RWPE1 (cell line): Measurements from ENCODE around the gene SRRM3.
A peak's percentile ranks its signal among the peaks of the same experiment; 100 is the strongest.
"Not testable (repeated sequence)": the region's sequence is repeated elsewhere in the genome, so short reads cannot be mapped to it uniquely, and the experiment has no call there.

Source experiments
- CTCF ChIA-PET: fragments of 350-600 bp; sonication (Branson Sonifier 250); formaldehyde crosslinking; extraction: SDS; loops from one replicate; lab custom pipeline; 2021; lab: Yijun Ruan, JAX
- POLR2A ChIA-PET: fragments of 400-600 bp; formaldehyde crosslinking; extraction: SDS; loops from one replicate; lab custom pipeline; 2020; ENCODE audit warnings: antibody characterized with exemption; ENCODE audit not compliant: low non-redundant PET; lab: Yijun Ruan, JAX
- DNase-seq: peaks from one replicate; pipeline ENCODE4 v3.0.0; 2012; ENCODE audit warnings: low spot score
- H3K27ac ChIP-seq: fragments of 450-650 bp; 2 replicates; pipeline ENCODE4 v1.5.1; 2017
- TF ChIP-seq, protein P1 (sequence below): fragments of 450-650 bp; conservative IDR thresholded peaks from 2 replicates; pipeline ENCODE4 v1.5.1; 2017; ENCODE audit warnings: low read depth, mild to moderate bottlenecking

Gene SRRM3

DNA sequence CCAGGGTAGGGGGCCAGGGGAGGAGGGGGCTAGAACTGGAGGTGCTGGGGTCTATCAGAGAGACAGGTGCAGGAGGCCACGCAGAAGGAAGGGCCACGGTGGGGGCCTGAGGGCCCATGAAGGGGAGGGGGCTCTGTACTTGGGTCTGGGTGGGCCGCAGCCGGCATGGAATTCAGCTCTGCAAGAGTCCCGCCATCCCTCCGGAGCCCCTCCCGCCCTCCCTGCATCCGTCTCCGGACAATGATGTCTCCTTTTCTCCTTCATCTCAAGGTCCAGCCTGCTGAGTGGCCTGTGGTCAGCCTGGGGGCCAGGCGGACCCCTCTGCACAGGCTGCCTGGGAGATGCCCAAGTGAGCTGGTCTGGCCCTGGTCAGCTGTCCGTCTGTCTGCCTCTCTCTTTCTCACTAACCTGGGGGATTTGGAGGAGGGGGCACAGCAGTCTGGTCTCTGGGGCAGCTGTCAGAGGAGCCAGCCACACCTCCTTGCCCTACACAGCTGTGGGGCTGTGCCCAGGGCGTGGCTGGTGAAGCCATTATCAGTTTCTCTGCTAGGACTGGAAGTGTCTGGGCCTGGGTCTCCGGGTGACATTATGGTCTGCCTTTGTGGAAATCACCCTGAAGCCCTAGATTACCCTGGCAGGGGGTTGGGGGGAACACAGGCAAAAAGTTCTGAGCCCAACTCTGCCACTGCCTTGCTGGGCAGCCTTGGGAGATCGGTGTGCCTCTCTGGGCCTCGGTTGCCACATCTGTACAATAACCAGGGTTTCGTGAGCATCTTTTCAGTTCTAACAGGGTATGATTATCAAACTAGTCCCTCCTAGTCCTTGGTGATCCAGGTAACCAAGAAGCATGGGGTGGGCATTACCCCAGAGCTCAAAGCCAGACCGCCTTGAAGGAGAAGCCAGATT lies 81.8 kb downstream of the SRRM3 start:
- ChIA-PET POLR2A (interaction anchor here (0.7 kb wide), 1 partner anchor 21 kb away, joined by 4 read pairs; no protein-coding TSS in a partner anchor), CTCF (interaction anchor here (0.6 to 1.5 kb wide), 3 partner anchors 21 to 105 kb away, joined by 3 to 4 read pairs (median 4); no protein-coding TSS in a partner anchor)
- TF ChIP-seq, protein P1, sequence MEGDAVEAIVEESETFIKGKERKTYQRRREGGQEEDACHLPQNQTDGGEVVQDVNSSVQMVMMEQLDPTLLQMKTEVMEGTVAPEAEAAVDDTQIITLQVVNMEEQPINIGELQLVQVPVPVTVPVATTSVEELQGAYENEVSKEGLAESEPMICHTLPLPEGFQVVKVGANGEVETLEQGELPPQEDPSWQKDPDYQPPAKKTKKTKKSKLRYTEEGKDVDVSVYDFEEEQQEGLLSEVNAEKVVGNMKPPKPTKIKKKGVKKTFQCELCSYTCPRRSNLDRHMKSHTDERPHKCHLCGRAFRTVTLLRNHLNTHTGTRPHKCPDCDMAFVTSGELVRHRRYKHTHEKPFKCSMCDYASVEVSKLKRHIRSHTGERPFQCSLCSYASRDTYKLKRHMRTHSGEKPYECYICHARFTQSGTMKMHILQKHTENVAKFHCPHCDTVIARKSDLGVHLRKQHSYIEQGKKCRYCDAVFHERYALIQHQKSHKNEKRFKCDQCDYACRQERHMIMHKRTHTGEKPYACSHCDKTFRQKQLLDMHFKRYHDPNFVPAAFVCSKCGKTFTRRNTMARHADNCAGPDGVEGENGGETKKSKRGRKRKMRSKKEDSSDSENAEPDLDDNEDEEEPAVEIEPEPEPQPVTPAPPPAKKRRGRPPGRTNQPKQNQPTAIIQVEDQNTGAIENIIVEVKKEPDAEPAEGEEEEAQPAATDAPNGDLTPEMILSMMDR, result no peak
- DNase-seq, result no peak
- H3K27ac ChIP-seq, result no peak overlapping the region; the same call in 1 of the 2 replicates

DNA sequence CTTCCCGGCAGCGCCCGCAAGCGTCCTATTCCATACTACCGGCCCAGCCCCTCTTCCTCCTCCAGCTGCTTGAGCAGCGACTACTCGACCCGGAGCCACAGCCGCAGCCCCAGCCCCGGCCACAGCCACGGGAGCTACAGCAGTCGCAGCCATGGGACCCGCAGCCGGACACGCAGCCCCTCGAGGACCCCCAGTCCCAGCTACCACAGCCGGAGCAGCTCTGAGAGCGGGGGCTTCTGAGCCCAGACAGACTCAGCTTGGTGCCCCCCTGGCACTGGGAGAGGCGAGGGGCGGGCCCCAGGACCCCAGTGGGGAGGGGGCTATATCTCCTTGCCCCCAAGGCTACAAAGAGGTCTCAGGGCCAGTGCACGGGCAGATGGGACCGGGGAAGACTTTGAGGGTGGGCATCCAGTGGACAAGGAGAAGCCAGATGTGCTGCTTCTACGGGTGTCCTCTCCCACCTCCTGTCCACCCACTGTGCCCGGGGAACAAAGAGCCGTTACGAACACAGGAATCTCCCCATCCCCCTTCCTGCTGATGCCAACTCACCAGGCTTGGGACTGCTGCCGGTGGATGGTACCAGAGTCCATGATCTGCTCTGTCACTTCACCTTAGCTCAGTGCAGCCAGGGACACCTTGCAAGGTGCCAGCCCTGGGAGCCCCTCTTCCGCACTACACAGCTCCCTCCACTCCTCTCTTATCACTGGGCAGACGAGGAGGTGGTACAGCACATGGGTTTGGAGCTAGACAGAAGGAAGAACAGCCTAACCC lies 84.1 kb downstream of the SRRM3 start:
- POLR2A ChIA-PET, result interaction anchor here (0.6 kb wide), 1 partner anchor 8 kb away, joined by 4 read pairs; no protein-coding TSS in a partner anchor
- TF ChIP-seq, protein P1, result no peak

DNA sequence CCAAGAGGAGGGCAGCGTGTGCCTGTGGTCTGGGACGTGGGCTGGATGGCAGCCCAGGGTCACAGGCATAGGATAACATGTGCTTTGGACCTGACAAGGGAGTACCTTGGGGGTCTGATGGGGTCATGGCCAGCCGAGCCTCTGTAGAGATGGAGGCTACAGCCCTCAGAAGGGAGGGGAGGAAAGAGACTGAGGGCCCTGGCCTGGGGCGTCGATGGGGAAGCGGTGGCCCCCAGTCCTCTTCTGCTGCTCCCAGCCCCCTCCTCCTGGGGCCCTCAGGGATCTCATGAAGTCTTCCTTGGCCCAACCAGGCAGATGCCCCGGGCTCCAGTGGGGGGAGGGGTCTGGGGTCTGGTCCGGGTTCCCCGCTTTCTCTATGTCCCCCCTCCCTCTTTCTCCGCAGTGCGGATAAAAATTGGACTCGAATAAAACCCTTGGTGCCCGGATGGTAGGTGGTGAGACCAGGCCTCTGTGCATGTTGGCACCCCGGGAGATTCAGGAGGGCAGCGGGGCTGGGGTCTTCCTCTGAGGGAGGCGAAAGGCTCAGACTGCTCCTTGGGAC lies 85.2 kb downstream of the SRRM3 start:
- POLR2A ChIA-PET, result no interaction called here
- TF ChIP-seq, protein P1, result no peak
- CTCF ChIA-PET, result interaction anchor here (1.1 kb wide), 1 partner anchor 109 kb away, joined by 3 read pairs; no protein-coding TSS in a partner anchor
- DNase-seq, result no peak
- peak overlapping the region; percentile 11 for H3K27ac ChIP-seq

More for the DNA sequence above, 84.1 kb downstream of the SRRM3 start:
- H3K27ac ChIP-seq, result peak overlapping the region; percentile 0; the same call in 1 of the 2 replicates
- CTCF ChIA-PET, result interaction anchor here (0.5 to 1.2 kb wide), 3 partner anchors 28 to 108 kb away, joined by 3 to 5 read pairs (median 4); no protein-coding TSS in a partner anchor
- DNase-seq, result no peak

DNA sequence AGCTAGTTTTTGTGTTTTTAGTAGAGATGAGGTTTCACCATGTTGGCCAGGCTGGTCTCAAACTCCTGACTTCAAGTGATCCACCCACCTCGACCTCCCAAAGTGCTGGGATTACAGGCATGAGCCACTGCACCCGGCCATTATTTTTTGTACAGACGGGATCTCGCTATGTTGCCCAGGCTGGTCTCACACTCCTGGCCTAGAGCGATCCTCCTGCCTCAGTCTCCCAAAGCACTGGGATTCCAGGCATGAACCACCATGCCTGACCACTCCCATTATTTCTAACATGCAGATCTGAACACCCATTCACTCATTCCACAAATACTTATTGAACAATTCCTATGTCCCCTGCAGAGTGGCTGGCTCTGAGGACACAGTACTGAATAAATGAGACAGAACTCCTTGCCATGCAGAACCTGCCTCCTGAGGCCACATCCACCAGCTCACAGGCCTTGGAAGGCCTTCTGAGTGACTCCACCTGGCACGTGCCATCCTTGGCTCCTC lies 89.2 kb downstream of the SRRM3 start:
- not testable (repeated sequence) for DNase-seq
- H3K27ac ChIP-seq, result peak overlapping the region; percentile 100
- CTCF ChIA-PET, result interaction anchor here (0.6 to 2.8 kb wide), 15 partner anchors 9 to 243 kb away, joined by 3 to 29 read pairs (median 4); partner anchors contain the start of gene MDH2
- POLR2A ChIA-PET, result interaction anchor here (1.6 to 1.9 kb wide), 2 partner anchors 12 to 27 kb away, joined by 4 to 6 read pairs; partner anchors contain the start of gene HSPB1

DNA sequence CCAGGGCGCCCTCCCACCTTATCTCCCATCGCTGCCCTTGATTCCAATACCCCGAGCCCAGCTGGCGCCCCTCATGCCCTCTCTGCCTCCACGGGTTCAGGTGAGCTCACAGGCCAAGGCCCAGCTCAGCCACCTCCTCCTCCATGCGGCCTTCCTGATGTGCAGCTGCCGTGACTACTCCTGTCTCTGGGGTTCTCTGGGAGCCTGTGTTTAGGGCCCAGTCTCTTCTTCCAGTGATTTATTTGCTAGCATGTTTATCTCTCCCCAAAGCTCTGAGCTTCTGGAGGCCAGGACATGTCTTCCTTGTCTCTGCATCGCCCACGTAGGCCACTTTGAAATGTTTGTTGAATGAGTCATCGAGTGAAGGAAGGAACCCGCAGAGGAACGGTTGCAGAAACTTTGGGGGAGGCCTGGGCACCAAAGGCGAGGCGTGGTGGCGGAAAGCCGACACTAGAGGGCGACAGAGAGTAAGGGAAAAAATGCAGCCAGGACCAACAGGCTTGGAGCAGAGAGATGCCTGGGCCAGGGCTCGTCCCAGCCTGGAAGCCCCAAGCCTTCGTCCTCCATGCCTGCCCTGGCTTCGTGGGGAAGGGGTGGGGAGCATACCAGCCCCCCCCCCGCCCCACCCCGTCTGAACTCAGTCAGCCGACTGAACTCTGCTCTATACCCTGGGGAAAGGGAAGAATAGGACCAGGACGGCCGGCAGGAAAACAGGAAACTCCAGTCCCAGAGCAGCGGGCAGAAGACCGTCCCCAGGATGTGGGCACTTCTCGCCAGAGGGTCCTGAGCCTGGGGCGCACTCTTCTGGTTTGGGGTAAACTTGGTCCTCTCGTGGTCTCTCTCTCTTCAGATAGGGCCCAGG lies 89.9 kb downstream of the SRRM3 start:
- ChIA-PET CTCF (interaction anchor here (0.6 to 2.8 kb wide), 17 partner anchors 8 to 243 kb away, joined by 3 to 29 read pairs (median 4); partner anchors contain the start of gene MDH2), POLR2A (interaction anchor here (1.6 to 1.9 kb wide), 2 partner anchors 11 to 27 kb away, joined by 4 to 6 read pairs; partner anchors contain the start of gene HSPB1)
- TF ChIP-seq, protein P1, result peak; percentile 98
- peak; percentile 88 for DNase-seq
- H3K27ac ChIP-seq, result peak overlapping the region; percentile 100
